K562 (cell line): ENCODE measurements around the gene FGF21. TPM values are rescaled to one million over a fixed set of nuclear protein-coding genes. Genes with fewer than 3 reads are reported as not detected.

Experiments used
- BCLAF1 ChIP-seq, 2 experiments: fragments of 450-650 bp in 1 of 2; IDR thresholded peaks; 2 replicates each; pipeline ENCODE4 v1.6.1; 2011 to 2017; ENCODE audit warnings: low read depth in 2 of 2, antibody characterized with exemption in 1 of 2, borderline replicate concordance in 1 of 2, low read length in 1 of 2, mild to moderate bottlenecking in 1 of 2, mixed read lengths in 1 of 2; ENCODE audit not compliant: control insufficient read depth in 1 of 2
- CHD4 ChIP-seq: fragments of 200-600 bp; sonication (generic); IDR thresholded peaks from 3 replicates; pipeline ENCODE4 v1.6.1; 2012; ENCODE audit warnings: low read depth, mild to moderate bottlenecking, mixed read lengths, low read length, inconsistent platforms; ENCODE audit not compliant: insufficient read depth, insufficient replicate concordance, poor library complexity, severe bottlenecking
- CXXC5 ChIP-seq: fragments of 250-450 bp; sonication (Bioruptor Pico); IDR thresholded peaks from 2 replicates; pipeline ENCODE4 v1.8.0; 2022; ENCODE audit warnings: inconsistent platforms, mild to moderate bottlenecking, moderate library complexity
- HIVEP1 ChIP-seq: fragments of 250-450 bp; sonication (Bioruptor Pico); IDR thresholded peaks from 2 replicates; pipeline ENCODE4 v1.4.0; 2020; ENCODE audit warnings: mild to moderate bottlenecking
- KDM4B ChIP-seq, 2 experiments: fragments of 450-650 bp in 1 of 2; sonication (generic) in 1 of 2; IDR thresholded peaks; 2 replicates each; pipeline ENCODE4 v1.6.1; 2016 to 2017; ENCODE audit warnings: borderline replicate concordance in 2 of 2, antibody characterized with exemption in 1 of 2, low read depth in 1 of 2, mild to moderate bottlenecking in 1 of 2
- NELFE ChIP-seq: IDR thresholded peaks from 2 replicates; pipeline ENCODE4 v1.6.1; 2011; ENCODE audit warnings: mild to moderate bottlenecking; ENCODE audit not compliant: insufficient read depth, insufficient read length
- NR4A1 ChIP-seq, 2 experiments: fragments of 250-450 bp in 1 of 2; fragments of 450-650 bp in 1 of 2; sonication (Bioruptor Pico) in 1 of 2; IDR thresholded peaks; 2 replicates each; pipeline versions ENCODE4 v1.4.0 to v1.6.1; 2016 to 2020; ENCODE audit warnings: mild to moderate bottlenecking in 2 of 2, missing compliant biosample characterization in 1 of 2, missing genetic modification characterization in 1 of 2, moderate library complexity in 1 of 2
- PATZ1 ChIP-seq: fragments of 250-450 bp; sonication (Bioruptor Pico); IDR thresholded peaks from 2 replicates; pipeline ENCODE4 v1.5.0; 2020; ENCODE audit warnings: mild to moderate bottlenecking, borderline replicate concordance
- PHTF2 ChIP-seq: fragments of 250-450 bp; sonication (Bioruptor Pico); IDR thresholded peaks from 2 replicates; pipeline ENCODE4 v1.5.0; 2021; ENCODE audit warnings: mild to moderate bottlenecking
- PTBP1 ChIP-seq: fragments of 200-400 bp; formaldehyde crosslinking; IDR thresholded peaks from 2 replicates; pipeline ENCODE4 v1.6.1; 2017; ENCODE audit warnings: low read depth, low read length
- PTTG1 ChIP-seq: fragments of 450-650 bp; IDR thresholded peaks from 2 replicates; pipeline ENCODE4 v1.6.1; 2016; ENCODE audit warnings: low read depth, mild to moderate bottlenecking, missing genetic modification characterization, missing compliant biosample characterization
- RBM22 ChIP-seq: fragments of 200-400 bp; formaldehyde crosslinking; IDR thresholded peaks from 2 replicates; pipeline ENCODE4 v1.6.1; 2018; ENCODE audit warnings: low read length, low read depth; ENCODE audit not compliant: poor library complexity, severe bottlenecking
- RBM25 ChIP-seq: fragments of 200-400 bp; formaldehyde crosslinking; IDR thresholded peaks from 2 replicates; pipeline ENCODE4 v1.6.1; 2018; ENCODE audit warnings: low read length, low read depth, moderate library complexity; ENCODE audit not compliant: severe bottlenecking
- RCOR1 ChIP-seq, 2 experiments: IDR thresholded peaks; 2 replicates each; pipeline ENCODE4 v1.6.1; 2012; ENCODE audit warnings: low read depth in 2 of 2, low read length in 2 of 2, borderline replicate concordance in 1 of 2, improper control_type of control experiment in 1 of 2
- TFAM ChIP-seq: fragments of 250-450 bp; sonication (Bioruptor Pico); conservative IDR thresholded peaks from 2 replicates; pipeline ENCODE4 v1.5.0; 2021; ENCODE audit warnings: mild to moderate bottlenecking, moderate library complexity
- ZKSCAN3 ChIP-seq: fragments of 250-450 bp; sonication (Bioruptor Pico); IDR thresholded peaks from 2 replicates; pipeline ENCODE4 v1.4.0; 2020
- ZNF311 ChIP-seq: fragments of 250-450 bp; sonication (Bioruptor Pico); IDR thresholded peaks from 2 replicates; pipeline ENCODE4 v1.4.0; 2020; ENCODE audit warnings: mild to moderate bottlenecking, moderate library complexity
- ZNF41 ChIP-seq: fragments of 250-450 bp; sonication (Bioruptor Pico); conservative IDR thresholded peaks from 2 replicates; pipeline ENCODE4 v1.4.0; 2020; ENCODE audit warnings: mild to moderate bottlenecking
- ZNF655 ChIP-seq: fragments of 250-450 bp; sonication (Bioruptor Pico); IDR thresholded peaks from 2 replicates; pipeline ENCODE4 v1.5.0; 2021
- polyA plus RNA-seq, 8 experiments: library from polyadenylated mRNA; depleted of rRNA in 4 of 8; stranded (reverse) in 5 of 8; unstranded in 3 of 8; fragments of >200 nt; fragmentation: Nextera tagmentation in 2 of 8; fragmentation: Illumina TruSeq in 1 of 8; extraction: Ambion mirVana in 2 of 8; extraction: Trizol in 1 of 8; gene quantifications; 2 replicates each; pipeline versions ENCODE4 v1.2.1 to v1.2.3, GENCODE V29; 2011 to 2014; ENCODE audit warnings: inconsistent platforms in 1 of 8, missing spikeins in 1 of 8
- total RNA-seq, 7 experiments: library from RNA; depleted of rRNA in 6 of 7; stranded (reverse); fragments of >200 nt in 6 of 7; fragmentation: Illumina TruSeq in 2 of 7; extraction: Trizol in 2 of 7; gene quantifications; 2 replicates each; pipeline versions ENCODE4 v1.2.1 to v1.2.3, GENCODE V29; 2011 to 2021; ENCODE audit warnings: low replicate concordance in 1 of 7

FGF21 gene
- total and polyA plus RNA-seq, 9 of the 15 experiments (the other 6 are each of a cell fraction or from before 2014, with no cell fraction given), result 0.04 to 0.77 (median 0.09) TPM; not detected in 6

GRCh38 chr19:48780631-48781391, 25.5 kb downstream of the FGF21 start (continued):
- TF ChIP-seq TFAM, result no peak
- TF ChIP-seq PHTF2 (CRISPR knock-in tag), result no peak
- TF ChIP-seq CXXC5 (CRISPR knock-in tag), result peak; percentile 35; the same call in 1 of the 2 replicates
- no peak for TF ChIP-seq ZNF655 (CRISPR knock-in tag)
- TF ChIP-seq PATZ1, result 0 out of 2 replicates have a peak, but pooled peaks have one; percentile 43
- no peak for TF ChIP-seq PTTG1
- TF ChIP-seq RBM22, result no peak
- no peak; a peak in 1 of 4 replicates for TF ChIP-seq RCOR1 (IDR thresholded peaks at IDR 0.05; ENCODE audit: borderline replicate concordance in 1 of 2, low read depth in 2 of 2, low read length in 2 of 2)
- TF ChIP-seq CHD4, result no peak
- no peak for TF ChIP-seq ZNF41 (CRISPR knock-in tag)
- no peak for TF ChIP-seq NR4A1 (CRISPR knock-in tag; IDR thresholded peaks at IDR 0.05)
- no peak for TF ChIP-seq NR4A1 (tag; IDR thresholded peaks at IDR 0.05)
- TF ChIP-seq BCLAF1 (IDR thresholded peaks at IDR 0.05; ENCODE audit: borderline replicate concordance in 1 of 2, control insufficient read depth in 1 of 2, low read depth in 2 of 2, low read length in 1 of 2), result no peak
- no peak for TF ChIP-seq RBM25
- no peak for TF ChIP-seq ZNF311 (CRISPR knock-in tag)
- TF ChIP-seq NELFE, result no peak
- 0 out of 4 replicates have a peak, but pooled peaks of 1 of the 2 experiments have one; percentile 46 for TF ChIP-seq KDM4B (IDR thresholded peaks at IDR 0.05; ENCODE audit: borderline replicate concordance in 2 of 2, low read depth in 1 of 2)
- no peak for TF ChIP-seq PTBP1
- TF ChIP-seq ZKSCAN3 (CRISPR knock-in tag), result no peak
- TF ChIP-seq HIVEP1 (CRISPR knock-in tag), result no peak
